ENCODE data around the gene B3GLCT.

The B3GLCT gene

DNA sequence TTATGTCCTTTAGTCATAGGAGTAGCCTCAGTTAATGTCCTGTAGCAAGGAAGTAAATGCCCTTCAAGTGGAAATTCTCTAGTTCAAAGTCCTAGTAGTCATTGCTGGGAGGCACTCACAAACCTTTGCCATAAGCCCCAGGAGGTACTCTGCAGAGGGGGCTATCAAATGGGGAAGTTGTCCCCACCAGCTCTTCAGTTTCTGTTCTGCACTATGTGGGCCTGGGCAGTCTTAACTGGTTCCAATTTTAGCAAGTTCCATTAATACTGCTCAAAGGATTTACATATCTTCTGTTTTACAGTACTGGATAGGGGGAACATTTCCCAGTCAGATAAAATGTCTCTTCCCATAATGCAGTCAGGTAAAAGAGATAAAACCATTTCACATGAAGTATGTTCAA, 101.3 kb downstream of the B3GLCT start:
- TF ChIP-seq, protein P1, sequence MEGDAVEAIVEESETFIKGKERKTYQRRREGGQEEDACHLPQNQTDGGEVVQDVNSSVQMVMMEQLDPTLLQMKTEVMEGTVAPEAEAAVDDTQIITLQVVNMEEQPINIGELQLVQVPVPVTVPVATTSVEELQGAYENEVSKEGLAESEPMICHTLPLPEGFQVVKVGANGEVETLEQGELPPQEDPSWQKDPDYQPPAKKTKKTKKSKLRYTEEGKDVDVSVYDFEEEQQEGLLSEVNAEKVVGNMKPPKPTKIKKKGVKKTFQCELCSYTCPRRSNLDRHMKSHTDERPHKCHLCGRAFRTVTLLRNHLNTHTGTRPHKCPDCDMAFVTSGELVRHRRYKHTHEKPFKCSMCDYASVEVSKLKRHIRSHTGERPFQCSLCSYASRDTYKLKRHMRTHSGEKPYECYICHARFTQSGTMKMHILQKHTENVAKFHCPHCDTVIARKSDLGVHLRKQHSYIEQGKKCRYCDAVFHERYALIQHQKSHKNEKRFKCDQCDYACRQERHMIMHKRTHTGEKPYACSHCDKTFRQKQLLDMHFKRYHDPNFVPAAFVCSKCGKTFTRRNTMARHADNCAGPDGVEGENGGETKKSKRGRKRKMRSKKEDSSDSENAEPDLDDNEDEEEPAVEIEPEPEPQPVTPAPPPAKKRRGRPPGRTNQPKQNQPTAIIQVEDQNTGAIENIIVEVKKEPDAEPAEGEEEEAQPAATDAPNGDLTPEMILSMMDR (IDR thresholded peaks at IDR 0.05) = no peak

- TF ChIP-seq, protein P1 (IDR thresholded peaks at IDR 0.05) = no peak
Measured at GRCh38 chr13:31310356-31310755, 110.6 kb downstream of the B3GLCT start.

DNA sequence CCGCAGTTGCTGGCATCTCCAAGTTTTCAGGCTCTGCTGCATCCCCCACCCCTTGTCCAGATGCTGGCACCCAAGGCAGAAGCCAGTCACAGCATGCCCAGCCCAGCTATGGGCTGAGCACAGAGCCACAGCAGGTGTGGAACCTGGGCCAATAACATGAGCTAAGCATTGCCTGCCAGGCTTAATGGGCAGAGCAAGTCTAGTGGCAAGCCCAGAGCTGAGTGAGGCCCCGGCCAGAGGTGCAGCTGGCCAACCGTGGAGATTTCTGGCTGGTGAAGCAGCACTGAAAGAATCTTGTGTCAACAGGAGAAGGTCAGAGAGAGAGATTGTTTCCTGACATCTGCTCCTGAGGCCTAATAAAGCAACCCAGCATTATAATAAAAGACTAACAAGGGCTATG, 111.0 kb downstream of the B3GLCT start:
- TF ChIP-seq, protein P1 (IDR thresholded peaks at IDR 0.05) = no peak

- TF ChIP-seq, protein P1 (IDR thresholded peaks at IDR 0.05) = no peak
Measured at GRCh38 chr13:31311921-31312320, 112.1 kb downstream of the B3GLCT start.

GRCh38 chr13:31314961-31315360, 115.2 kb downstream of the B3GLCT start:
- TF ChIP-seq, protein P1 (IDR thresholded peaks at IDR 0.05) = no peak

DNA sequence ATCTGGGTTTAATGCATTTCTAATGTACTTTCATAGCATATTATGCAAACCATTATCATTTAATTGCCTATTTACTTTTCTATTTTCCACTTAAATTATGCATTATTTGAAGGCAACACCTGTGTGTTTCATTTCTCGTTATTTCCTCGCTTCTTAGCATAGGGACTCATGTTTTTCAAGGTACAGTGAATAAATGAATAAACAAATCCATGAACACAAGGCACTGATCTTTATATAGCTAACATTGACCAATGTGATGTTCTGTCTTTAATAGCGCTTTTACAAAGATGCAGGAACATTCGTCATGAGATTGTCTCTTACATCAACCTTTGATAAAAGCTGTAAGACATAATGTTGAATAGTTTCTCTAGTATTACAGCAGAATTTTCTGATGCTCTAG, 121.2 kb downstream of the B3GLCT start:
- TF ChIP-seq, protein P1 (IDR thresholded peaks at IDR 0.05) = no peak

- TF ChIP-seq, protein P1 (IDR thresholded peaks at IDR 0.05) = no peak
Measured at GRCh38 chr13:31321457-31321856, 121.7 kb downstream of the B3GLCT start.

DNA sequence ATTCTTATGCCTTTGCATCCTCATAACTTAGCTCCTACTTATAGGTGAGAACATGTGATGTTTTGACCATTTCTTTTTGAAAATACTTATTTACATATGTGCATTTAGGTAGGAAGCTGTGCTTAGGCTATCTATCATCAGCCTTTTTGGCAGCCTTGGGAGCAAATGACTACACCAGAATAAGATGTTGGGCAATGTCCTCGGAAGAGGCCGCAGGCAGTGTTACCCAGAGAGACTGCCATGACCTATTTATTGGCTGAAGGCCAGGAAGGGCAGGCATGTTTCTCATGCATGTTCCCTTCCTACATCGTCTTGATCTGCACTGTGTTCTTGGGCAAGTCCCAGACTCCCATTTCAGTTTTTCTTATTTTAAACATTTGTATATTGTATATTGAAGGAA, 122.3 kb downstream of the B3GLCT start:
- TF ChIP-seq, protein P1 (IDR thresholded peaks at IDR 0.05) = no peak

Measured in LNCAP (cell line).